Stimulated activated CD4-positive, alpha-beta T cell treated with anti-CD3 and anti-CD28 coated beads, Interleukin-1b, Interleukin-23, amount 100 ng/mL, for 1 hour (primary cell): ENCODE results near the gene NBPF1.
"Not testable (repeated sequence)": the region's sequence is repeated elsewhere in the genome, so short reads cannot be mapped to it uniquely, and the experiment has no call there.

ENCODE experiments used
- DNase-seq, 2 donors: peaks; one replicate each; pipeline ENCODE4 v3.0.0-alpha.2; 2020; ENCODE audit warnings: low read depth in 2 of 2

Gene NBPF1

GRCh38 chr1:16641159-16641975, 28.0 kb upstream of the NBPF1 start:
- DNase-seq = not testable (repeated sequence)

- not testable (repeated sequence) for DNase-seq
These were observed 26.0 kb upstream of the NBPF1 start for GRCh38 chr1:16639091-16640031.

DNA sequence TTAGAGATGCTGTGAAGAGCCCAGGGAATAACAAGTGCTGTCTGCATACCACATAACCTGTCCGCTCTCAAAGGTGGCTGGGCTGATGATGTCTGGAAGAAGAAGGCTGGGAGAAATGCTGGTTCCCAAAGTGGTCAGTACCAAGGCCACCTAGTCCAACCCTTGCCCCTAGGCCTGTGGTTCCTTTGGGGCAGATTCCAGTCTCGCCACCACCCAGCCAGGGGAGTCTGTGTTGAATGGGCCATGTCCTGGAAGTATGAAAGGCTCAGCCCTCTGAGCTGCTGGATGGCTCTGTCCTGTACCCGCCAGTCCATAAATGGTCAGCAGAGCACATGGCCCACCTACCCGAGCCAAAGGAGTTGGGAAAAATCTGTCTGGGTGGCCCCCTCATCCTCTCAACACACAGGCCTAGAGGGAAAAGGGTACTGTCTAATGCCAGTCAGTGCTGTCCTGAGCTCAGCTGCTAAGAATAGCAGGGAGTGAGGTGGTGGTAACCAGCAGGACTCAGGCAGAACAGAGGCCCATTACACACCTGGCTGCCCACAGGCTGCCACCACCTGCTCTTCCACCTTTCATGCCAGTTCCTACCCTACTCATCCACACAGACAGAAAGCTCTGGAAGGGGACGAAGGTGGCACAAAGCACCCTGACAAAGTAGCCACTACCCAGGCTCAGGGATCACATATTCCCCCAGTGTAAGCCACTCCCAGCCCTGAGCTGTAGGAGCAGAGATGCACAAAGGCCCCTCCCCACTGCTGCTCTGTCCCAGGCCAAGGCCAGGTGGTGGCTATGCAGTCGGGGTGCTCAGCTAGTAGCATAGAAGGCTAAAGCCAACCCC, 24.8 kb upstream of the NBPF1 start:
- DNase-seq = not testable (repeated sequence)

GRCh38 chr1:16636551-16637195, 23.3 kb upstream of the NBPF1 start:
- not testable (repeated sequence) for DNase-seq

DNA sequence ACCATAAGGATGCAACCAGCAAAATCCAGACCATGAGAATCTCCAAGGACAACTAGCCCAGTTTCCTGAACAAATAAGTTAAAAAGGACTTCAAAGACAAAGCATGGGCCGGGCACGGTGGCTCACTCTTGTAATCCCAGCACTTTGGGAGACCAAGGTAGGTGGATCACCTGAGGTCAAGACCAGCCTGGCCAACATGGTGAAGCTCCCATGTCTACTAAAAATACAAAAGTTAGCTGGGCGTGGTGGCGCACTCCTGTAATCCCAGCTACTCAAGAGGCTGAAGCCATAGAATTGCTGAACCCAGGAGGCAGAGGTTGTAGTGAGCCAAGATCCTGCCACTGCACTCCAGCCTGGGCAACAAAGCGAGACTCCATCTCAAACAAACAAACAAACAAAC, 22.6 kb upstream of the NBPF1 start:
- DNase-seq = not testable (repeated sequence)

DNA sequence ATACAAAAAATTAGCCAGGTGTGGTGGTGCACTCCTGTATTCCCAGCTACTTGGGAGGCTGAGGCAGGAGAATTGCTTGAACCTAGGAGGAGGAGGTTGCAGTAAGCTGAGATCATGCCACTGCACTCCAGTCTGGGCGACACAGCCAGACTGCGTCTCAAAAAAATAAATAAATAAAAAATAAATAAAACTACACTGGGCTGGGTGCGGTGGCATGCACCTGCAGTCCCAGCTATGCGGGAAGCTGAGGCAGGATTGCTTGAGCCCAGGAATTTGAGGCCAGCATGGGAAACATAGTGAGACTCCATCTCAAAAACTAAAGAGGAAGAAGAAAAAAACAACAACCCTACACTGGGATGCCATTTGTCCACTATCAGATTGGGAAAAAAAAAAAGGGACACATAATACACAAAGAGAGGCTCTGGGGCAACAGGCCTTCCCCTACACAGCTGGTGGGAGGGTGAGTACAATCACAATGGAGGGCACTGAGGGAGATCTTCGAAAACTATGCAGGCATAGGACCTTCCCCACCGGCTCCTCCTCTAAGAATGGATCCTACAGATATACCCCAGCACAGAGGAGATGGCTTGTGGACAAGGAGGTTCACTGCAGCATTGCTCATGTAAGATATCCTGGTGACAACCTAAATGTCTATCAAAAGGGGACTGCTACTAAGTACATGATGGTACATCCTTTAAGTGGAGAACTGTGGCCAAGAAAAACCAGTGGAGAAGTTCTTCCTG, 20.3 kb upstream of the NBPF1 start:
- not testable (repeated sequence) for DNase-seq

DNA sequence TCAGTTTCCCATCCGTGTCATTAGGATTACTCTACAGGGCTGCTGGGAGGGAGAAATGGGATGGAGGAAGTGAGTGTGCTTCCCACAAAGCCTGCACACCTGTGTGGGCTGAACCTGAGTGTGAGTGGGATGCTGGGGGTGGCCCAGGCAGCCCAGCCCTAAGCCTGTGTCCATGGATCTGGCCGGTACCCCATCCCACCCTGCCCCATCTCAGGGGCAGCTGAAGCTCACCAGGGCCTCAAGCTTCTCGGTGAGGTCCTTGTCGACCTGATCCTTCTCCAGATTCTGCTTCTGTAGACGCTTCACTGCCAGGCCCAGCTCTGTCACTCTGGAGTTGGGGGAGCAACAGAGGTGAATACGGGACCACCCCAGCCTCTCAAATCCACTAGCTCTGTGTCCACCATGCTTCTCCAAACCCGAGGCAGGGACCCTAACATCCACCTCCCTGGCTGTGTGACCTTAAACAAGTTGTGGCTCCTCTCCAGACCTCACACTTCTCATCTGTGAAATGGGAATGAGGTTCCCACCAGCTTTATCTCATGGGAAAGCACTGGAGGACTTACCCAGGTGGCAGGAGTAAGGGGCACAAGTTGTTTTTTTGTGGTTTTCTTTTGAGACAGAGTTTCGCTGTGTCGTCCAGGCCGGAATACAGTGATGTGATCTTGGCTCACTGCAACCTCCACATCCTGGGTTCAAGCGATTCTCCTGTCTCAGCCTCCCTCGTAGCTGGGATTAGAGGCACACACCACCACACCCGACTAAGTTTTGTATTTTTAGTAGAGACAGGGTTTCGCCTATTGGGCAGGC, 18.9 kb upstream of the NBPF1 start:
- DNase-seq = not testable (repeated sequence)

DNA sequence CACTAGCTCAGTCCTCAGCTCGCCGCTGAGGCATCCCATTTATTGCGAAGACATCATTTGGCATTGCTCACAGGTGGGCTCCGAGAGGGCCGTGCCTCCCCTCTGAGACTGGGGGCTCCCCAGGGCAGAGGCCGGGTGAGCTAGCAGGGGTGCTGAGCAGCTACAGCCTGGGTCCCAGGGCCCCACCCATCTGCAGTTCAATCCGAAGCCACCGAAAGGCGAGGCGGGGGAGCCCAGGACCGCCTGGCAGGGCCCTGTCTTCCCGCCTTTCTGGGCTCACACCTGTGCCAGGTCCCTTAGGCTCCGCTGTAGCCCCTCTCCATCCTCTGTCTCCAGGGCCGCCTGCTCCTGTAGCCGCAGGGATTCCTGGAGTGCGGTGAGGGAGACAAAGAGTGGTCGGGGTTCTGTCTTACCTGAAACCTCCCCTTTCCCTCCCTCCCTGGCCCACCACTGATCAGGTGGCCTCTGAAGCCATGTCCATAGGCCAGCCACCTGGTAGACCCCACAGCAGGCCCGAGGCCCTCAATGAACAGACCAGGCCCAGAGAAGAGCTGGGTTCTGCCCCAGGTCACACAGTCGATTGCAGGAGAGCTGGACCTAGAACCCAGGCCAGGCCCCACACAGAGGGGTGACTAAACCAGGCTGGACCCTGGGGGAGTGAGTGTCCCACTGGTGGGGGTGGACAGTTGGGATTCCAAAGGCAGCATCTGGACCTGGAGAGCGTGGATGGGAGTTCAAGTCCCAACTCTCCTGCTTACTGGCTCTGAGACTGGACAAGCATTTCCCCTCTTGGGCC, 18.1 kb upstream of the NBPF1 start:
- no peak for DNase-seq

DNA sequence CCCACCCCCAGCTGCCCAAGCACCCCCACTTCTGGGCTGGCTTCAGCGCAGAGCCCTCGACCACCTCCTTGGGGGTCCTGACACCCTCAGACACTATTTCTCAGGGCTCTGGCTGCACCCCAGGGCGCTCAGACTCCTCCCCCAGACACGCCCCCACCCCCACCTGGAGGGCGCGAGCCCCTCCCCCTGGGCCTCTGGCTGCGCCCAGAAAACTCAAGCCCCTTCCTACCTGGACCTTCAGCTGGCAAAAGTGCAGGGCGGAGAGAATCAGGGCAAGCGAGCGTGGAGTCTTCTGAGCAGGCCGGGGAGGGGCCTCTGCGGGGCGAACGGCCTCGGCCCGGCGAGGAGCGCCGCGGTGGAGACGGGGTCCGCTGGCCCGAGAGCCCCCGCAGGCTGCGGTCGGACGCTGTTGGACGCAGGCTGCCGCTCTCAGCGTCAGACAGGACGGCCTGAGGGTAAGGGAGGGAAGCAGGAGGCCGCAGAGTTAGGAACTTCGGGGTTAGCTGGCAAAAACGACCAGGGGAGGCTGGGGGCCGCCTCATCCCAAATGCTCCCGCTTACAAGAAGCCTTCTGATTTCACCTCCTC, 17.4 kb upstream of the NBPF1 start:
- no peak for DNase-seq

- not testable (repeated sequence) for DNase-seq
These were observed 16.7 kb upstream of the NBPF1 start for GRCh38 chr1:16629916-16630530.

DNA sequence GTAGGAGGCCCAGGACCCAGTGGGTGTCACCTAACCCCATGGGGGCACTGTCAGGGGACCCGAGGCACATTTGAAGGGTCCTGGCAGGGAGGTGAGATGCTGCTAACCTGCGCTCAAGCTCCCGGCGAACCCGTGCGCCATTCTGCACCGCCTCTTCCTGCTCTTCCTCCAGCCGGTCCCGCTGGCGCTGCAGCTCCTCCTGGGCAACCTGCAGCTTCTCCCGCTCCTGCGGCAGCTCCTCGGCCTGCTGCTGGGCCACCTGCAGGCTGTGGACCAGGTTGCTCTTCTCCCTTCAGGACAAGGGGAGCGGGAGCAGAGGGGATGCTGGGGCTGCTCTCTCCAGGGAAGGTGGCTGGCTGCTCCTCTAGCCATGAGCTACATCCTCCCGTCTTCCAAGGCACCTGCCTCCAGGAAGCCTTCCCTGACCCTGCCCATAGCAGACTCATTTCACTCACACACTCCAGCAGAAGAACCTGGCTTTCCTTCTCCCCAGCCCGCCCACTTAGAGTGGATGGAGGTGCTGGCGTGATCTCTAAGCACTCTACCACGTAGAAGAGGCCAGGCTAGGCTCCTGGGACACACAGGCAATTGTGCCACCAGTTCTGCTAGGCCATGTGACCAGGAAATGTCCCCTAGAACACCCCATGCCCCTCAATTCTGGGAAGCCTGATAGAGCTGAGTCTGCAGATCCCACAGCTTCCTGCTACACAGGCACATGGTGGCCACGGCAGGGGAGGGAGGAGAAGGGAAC, 15.2 kb upstream of the NBPF1 start:
- DNase-seq = no peak

GRCh38 chr1:16626409-16626983, 13.1 kb upstream of the NBPF1 start:
- DNase-seq = not testable (repeated sequence)

GRCh38 chr1:16625497-16626408, 12.4 kb upstream of the NBPF1 start:
- DNase-seq = no peak

DNA sequence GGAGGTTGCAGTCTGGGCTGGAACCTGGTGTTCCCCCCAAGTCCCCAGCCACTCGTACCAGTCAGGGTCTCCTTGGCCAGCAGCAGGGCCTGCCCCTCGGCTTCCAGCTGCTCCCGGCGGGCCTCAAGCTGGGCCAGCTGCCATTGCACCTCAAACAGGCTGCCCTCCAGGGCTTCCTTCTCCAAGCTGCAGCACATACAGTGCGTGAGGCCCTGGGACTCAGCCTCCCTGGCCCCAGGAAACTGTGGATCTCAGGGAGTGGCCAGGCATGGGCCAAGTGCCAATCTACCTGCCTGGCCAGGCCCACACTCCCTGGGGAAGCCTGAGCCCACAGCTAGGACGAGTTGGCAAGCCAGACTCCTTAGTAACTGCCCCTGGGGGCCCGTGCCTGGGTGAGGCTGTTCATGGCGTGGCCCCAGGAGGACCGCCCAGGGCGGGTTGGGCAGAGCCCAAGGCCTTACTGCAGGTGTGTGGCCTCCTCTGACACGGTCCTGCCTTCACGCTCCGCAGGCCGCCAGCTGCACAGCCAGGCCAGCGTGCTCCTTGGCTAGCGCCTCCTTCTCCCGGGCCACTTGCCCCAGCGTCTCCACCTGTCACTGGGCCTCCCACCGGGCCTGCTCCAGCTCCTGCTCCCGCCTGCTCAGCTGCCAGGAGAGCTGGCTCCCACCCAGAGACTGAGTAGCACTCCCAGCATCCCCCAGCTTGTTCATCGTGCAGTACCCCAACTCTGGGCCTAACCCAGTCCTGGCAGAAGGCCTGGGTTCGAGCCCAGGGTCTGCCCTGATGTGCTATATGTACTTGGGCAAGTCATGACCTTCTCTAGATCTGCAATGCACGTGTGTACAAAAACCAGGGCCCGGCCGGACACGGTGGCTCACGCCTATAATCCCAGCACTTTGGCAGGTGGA, 10.7 kb upstream of the NBPF1 start:
- DNase-seq = not testable (repeated sequence)

DNA sequence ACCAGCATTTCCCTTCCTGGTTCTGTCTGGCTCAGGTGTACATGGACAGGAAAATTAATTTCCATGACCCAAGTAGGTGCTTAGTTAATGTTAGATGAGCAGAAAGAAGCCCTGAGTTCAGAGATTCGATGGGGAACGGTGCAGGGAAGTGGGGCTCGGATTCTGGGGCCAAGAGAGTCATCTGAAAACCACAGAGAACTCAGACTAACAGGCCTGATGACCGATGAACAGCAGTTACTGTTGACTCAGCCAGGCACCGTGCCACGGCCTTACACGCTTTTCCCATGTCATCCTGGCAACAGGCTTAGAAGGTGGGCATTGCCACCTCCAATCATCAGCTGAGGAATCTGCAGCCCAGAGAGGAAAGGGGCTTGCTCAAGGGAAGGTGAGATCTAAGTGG, 10.0 kb upstream of the NBPF1 start:
- DNase-seq = not testable (repeated sequence)
